ENCODE data around the gene HIVEP3. TPM values are rescaled to one million over a fixed set of nuclear protein-coding genes. Genes with fewer than 3 reads are reported as not detected.

The HIVEP3 gene
- polyA plus RNA-seq, 1 of the 3 experiments (the other 2 are of a cell fraction): 6.4 TPM

DNA sequence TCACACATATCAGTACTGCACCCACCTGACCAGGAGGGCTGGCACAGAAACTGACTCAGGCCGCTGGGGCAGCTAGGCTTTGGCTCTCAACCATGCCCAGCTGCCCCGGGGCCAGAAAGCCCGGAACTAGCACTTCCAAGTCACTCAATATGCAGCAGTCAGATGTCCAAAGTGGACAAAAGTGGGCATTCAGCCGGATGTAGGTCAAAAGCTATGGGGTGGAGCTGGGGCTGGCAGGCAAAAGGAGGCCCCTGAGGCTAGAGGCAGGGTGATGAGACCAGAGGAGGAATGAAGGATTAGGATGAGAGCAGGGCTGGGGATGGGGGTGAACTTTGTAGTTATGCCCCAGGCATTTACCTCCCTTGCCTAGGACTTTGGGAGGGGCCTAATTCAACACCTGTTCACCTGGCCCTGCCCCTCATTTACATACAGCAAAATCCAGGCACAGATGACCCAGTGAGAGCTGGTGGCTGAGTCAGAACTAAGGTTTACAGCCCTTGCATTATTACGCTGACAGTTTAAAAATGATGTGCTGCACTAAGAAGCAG, 403.5 kb downstream of the HIVEP3 start (continued):
- TF ChIP-seq, protein P1, sequence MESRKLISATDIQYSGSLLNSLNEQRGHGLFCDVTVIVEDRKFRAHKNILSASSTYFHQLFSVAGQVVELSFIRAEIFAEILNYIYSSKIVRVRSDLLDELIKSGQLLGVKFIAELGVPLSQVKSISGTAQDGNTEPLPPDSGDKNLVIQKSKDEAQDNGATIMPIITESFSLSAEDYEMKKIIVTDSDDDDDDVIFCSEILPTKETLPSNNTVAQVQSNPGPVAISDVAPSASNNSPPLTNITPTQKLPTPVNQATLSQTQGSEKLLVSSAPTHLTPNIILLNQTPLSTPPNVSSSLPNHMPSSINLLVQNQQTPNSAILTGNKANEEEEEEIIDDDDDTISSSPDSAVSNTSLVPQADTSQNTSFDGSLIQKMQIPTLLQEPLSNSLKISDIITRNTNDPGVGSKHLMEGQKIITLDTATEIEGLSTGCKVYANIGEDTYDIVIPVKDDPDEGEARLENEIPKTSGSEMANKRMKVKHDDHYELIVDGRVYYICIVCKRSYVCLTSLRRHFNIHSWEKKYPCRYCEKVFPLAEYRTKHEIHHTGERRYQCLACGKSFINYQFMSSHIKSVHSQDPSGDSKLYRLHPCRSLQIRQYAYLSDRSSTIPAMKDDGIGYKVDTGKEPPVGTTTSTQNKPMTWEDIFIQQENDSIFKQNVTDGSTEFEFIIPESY (IDR thresholded peaks at IDR 0.05; ENCODE audit: borderline replicate concordance, low read depth): no peak
- no peak for TF ChIP-seq RCOR1 (IDR thresholded peaks at IDR 0.05; ENCODE audit: low read length)
- no peak for TF ChIP-seq SMC3 (IDR thresholded peaks at IDR 0.05; ENCODE audit: low read depth, low read length)
- TF ChIP-seq MXI1 (IDR thresholded peaks at IDR 0.05; ENCODE audit: low read depth, low read length): no peak
- TF ChIP-seq, protein P2, sequence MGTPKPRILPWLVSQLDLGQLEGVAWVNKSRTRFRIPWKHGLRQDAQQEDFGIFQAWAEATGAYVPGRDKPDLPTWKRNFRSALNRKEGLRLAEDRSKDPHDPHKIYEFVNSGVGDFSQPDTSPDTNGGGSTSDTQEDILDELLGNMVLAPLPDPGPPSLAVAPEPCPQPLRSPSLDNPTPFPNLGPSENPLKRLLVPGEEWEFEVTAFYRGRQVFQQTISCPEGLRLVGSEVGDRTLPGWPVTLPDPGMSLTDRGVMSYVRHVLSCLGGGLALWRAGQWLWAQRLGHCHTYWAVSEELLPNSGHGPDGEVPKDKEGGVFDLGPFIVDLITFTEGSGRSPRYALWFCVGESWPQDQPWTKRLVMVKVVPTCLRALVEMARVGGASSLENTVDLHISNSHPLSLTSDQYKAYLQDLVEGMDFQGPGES (IDR thresholded peaks at IDR 0.05; ENCODE audit: low read depth, low read length): no peak
- TF ChIP-seq NFIC (IDR thresholded peaks at IDR 0.05; ENCODE audit: borderline replicate concordance): no peak

DNA sequence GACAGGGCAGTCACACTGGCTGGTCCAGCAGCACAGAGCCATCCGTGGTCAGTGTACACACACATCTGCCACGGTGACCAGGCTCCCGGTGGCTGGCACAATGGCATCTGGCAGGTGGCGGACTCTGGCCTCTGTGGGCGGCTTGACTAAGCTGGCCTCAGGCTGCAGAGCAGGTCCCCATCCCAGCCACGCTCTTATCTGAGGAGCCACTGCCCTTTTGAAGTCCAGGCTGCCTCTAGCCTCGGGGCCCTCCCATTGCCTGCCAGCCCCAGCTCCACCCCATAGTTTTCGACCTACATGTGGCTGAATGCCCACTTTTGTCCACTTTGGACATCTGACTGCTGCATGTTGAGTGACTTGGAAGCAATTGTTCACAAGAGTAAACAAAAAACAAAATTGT, 404.3 kb downstream of the HIVEP3 start:
- H3K9ac ChIP-seq: no peak overlapping the region
- H3K4me2 ChIP-seq: no peak overlapping the region
- H3K4me1 ChIP-seq (ENCODE audit: control insufficient read depth in 1 of 2, insufficient read depth in 2 of 2, low read depth in 1 of 2, low read length in 1 of 2): peaks cover 4 to 44% of the 10 kb centered on the region in 2 experiments; a peak in 3 of 4 replicates
- no peaks in the 10 kb centered on the region for H3K27me3 ChIP-seq (ENCODE audit: insufficient read depth)
- no peak overlapping the region for H2AFZ ChIP-seq (ENCODE audit: low read depth)
- no peaks in the 10 kb centered on the region for H3K9me2 ChIP-seq
- peak overlapping the region in 1 of 2 experiments; percentile 61; a peak in 2 of 4 replicates for H3K27ac ChIP-seq (ENCODE audit: low read depth in 2 of 2, low read length in 1 of 2)
- H3K9me3 ChIP-seq: no peaks in the 10 kb centered on the region
- no peaks in the 10 kb centered on the region for H3K36me3 ChIP-seq (replicated peaks in 1 of 2; ENCODE audit: control insufficient read depth in 1 of 2, insufficient read depth in 2 of 2, low read length in 1 of 2)
- H4K20me1 ChIP-seq (ENCODE audit: insufficient read depth): no peaks in the 10 kb centered on the region
- TF ChIP-seq ELF1 (IDR thresholded peaks at IDR 0.05) (no peak), SIN3A (IDR thresholded peaks at IDR 0.05; ENCODE audit: borderline replicate concordance, low read depth, low read length) (no peak), GATA2 (CRISPR knock-in tag; IDR thresholded peaks at IDR 0.05) (peak; percentile 77), CHD2 (IDR thresholded peaks at IDR 0.05; ENCODE audit: low read length, partially characterized antibody) (peak; percentile 42), TEAD4 (IDR thresholded peaks at IDR 0.05; ENCODE audit: borderline replicate concordance, insufficient read depth) (no peak), FOXJ3 (CRISPR knock-in tag; IDR thresholded peaks at IDR 0.05) (peak; percentile 84), GABPA (IDR thresholded peaks at IDR 0.05; ENCODE audit: low read depth) (no peak), NRF1 (IDR thresholded peaks at IDR 0.05; ENCODE audit: low read depth, low read length) (no peak), EP300 (IDR thresholded peaks at IDR 0.05; ENCODE audit: borderline replicate concordance in 1 of 2, low read depth in 1 of 2, low read length in 1 of 2) (peak in 1 of 2 experiments; percentile 75; a peak in 1 of 4 replicates), RCOR1 (IDR thresholded peaks at IDR 0.05; ENCODE audit: low read length) (peak; percentile 95), MXI1 (IDR thresholded peaks at IDR 0.05; ENCODE audit: low read depth, low read length) (peak; percentile 42; the same call in 1 of the 2 replicates)
- TF ChIP-seq, protein P3, sequence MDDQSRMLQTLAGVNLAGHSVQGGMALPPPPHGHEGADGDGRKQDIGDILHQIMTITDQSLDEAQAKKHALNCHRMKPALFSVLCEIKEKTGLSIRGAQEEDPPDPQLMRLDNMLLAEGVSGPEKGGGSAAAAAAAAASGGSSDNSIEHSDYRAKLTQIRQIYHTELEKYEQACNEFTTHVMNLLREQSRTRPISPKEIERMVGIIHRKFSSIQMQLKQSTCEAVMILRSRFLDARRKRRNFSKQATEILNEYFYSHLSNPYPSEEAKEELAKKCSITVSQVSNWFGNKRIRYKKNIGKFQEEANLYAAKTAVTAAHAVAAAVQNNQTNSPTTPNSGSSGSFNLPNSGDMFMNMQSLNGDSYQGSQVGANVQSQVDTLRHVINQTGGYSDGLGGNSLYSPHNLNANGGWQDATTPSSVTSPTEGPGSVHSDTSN (IDR thresholded peaks at IDR 0.05): no peak
- TF ChIP-seq, protein P4, sequence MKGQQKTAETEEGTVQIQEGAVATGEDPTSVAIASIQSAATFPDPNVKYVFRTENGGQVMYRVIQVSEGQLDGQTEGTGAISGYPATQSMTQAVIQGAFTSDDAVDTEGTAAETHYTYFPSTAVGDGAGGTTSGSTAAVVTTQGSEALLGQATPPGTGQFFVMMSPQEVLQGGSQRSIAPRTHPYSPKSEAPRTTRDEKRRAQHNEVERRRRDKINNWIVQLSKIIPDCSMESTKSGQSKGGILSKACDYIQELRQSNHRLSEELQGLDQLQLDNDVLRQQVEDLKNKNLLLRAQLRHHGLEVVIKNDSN (IDR thresholded peaks at IDR 0.05; ENCODE audit: borderline replicate concordance, low read depth): no peak
- DNase-seq: peak; percentile 89
- no peak overlapping the region for H3K4me3 ChIP-seq (ENCODE audit: low read depth in 2 of 2, low read length in 1 of 2)
- WGBS (ENCODE audit: low lambda C conversion rate): 69% methylated on average over 3 of the region's 8 CpGs
- H3K79me2 ChIP-seq (ENCODE audit: insufficient read depth): no peaks in the 10 kb centered on the region
- ChIA-PET CTCF (interaction anchor here (0.6 to 4.5 kb wide), 12 partner anchors 12 to 659 kb away, joined by 3 to 30 read pairs (median 6); no protein-coding TSS in a partner anchor), POLR2A (no interaction called here)
- no peaks in the 10 kb centered on the region for H3F3A ChIP-seq (replicated peaks; ENCODE audit: insufficient read depth)
